Measurements from ENCODE around the gene HLCS.

HLCS gene

GRCh38 chr21:36729310-36729970 is 237.0 kb downstream of the HLCS start:
- in situ Hi-C loops (cut with HindIII; ENCODE audit: low sequenced_read_pairs): no loop called here

GRCh38 chr21:36728371-36729111 is 237.9 kb downstream of the HLCS start:
- in situ Hi-C loops (cut with HindIII; ENCODE audit: low sequenced_read_pairs): no loop called here

- in situ Hi-C loops (cut with HindIII; ENCODE audit: low sequenced_read_pairs): no loop called here
Observed at GRCh38 chr21:36727866-36728265, 238.6 kb downstream of the HLCS start.

- in situ Hi-C loops (cut with HindIII; ENCODE audit: low sequenced_read_pairs): no loop called here
Observed at GRCh38 chr21:36725793-36726386, 240.6 kb downstream of the HLCS start.

GRCh38 chr21:36724660-36725059 is 241.8 kb downstream of the HLCS start:
- in situ Hi-C loops (cut with HindIII; ENCODE audit: low sequenced_read_pairs): no loop called here

GRCh38 chr21:36723371-36723881 is 243.0 kb downstream of the HLCS start:
- in situ Hi-C loops (cut with HindIII; ENCODE audit: low sequenced_read_pairs): no loop called here

GRCh38 chr21:36722370-36723368 is 243.8 kb downstream of the HLCS start:
- in situ Hi-C loops (cut with HindIII; ENCODE audit: low sequenced_read_pairs): no loop called here

- in situ Hi-C loops (cut with HindIII; ENCODE audit: low sequenced_read_pairs): no loop called here
Observed at GRCh38 chr21:36721817-36722216, 244.7 kb downstream of the HLCS start.

- in situ Hi-C loops (cut with HindIII; ENCODE audit: low sequenced_read_pairs): no loop called here
Observed at GRCh38 chr21:36719614-36720013, 246.9 kb downstream of the HLCS start.

- in situ Hi-C loops (cut with HindIII; ENCODE audit: low sequenced_read_pairs): no loop called here
Observed at GRCh38 chr21:36718951-36719501, 247.4 kb downstream of the HLCS start.

GRCh38 chr21:36717976-36718375 is 248.5 kb downstream of the HLCS start:
- in situ Hi-C loops (cut with HindIII; ENCODE audit: low sequenced_read_pairs): no loop called here

- in situ Hi-C loops (cut with HindIII; ENCODE audit: low sequenced_read_pairs): no loop called here
Observed at GRCh38 chr21:36716836-36717235, 249.6 kb downstream of the HLCS start.

GRCh38 chr21:36716387-36716786 is 250.1 kb downstream of the HLCS start:
- in situ Hi-C loops (cut with HindIII; ENCODE audit: low sequenced_read_pairs): no loop called here

GRCh38 chr21:36713746-36714145 is 252.7 kb downstream of the HLCS start:
- in situ Hi-C loops (cut with HindIII; ENCODE audit: low sequenced_read_pairs): no loop called here

GRCh38 chr21:36710729-36711048 is 255.8 kb downstream of the HLCS start:
- in situ Hi-C loops (cut with HindIII; ENCODE audit: low sequenced_read_pairs): no loop called here

- in situ Hi-C loops (cut with HindIII; ENCODE audit: low sequenced_read_pairs): no loop called here
Observed at GRCh38 chr21:36709868-36710728, 256.4 kb downstream of the HLCS start.

- in situ Hi-C loops (cut with HindIII; ENCODE audit: low sequenced_read_pairs): no loop called here
Observed at GRCh38 chr21:36709030-36709867, 257.2 kb downstream of the HLCS start.

- in situ Hi-C loops (cut with HindIII; ENCODE audit: low sequenced_read_pairs): no loop called here
Observed at GRCh38 chr21:36708286-36709029, 258.0 kb downstream of the HLCS start.
